Embryonic facial prominence (tissue), 1 donor: Measurements from ENCODE around the gene MC4R.

Source experiments
- DNase-seq: peaks from one replicate; pipeline ENCODE4 v3.0.0-alpha.2; 2016; ENCODE audit errors: extremely low spot score

The MC4R gene

DNA sequence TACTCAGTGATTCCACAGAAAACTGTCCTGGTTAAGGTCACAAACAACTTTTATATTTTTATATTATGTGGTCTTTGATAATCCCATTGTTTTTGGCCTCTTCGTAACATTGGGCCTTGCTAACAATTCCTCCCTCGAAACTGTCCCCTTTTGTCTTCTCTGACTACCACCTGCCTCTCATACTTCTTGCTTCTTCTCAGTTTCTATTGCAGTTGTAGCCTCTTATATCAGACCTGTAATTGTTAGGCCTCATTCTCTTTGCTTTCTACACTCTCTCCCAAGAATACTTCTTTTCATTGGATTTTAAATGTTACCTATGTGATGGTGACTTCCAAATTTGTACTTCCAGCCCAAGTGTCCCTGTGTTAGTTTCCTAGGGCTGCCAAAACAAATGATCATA lies 44.7 kb downstream of the MC4R start:
- DNase-seq: no peak

DNA sequence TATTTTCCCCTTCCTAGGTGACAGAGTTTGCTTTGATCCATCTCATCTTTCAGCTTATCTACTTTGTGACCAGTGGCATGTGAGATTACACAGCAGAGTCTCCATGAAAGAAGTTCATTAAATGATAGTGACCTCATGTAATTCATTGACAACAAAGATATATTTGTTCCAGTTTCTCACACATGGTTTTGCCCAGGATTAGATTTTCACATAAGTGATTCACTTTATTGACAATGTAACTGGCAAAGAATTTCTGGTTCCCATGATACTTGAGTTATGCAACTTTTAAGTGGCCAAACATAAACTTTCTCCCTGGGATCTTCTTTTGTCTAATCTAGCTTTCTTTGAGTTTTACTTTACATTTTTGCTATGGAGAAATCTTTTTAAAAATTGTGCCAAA lies 50.0 kb downstream of the MC4R start:
- DNase-seq: no peak
